ENCODE data around the gene DPEP1.
"Not testable (repeated sequence)": the region's sequence is repeated elsewhere in the genome, so short reads cannot be mapped to it uniquely, and the experiment has no call there.

Gene DPEP1

GRCh38 chr16:89577055-89577759 is 36.2 kb upstream of the DPEP1 start:
- DNase-seq, result no peak

DNA sequence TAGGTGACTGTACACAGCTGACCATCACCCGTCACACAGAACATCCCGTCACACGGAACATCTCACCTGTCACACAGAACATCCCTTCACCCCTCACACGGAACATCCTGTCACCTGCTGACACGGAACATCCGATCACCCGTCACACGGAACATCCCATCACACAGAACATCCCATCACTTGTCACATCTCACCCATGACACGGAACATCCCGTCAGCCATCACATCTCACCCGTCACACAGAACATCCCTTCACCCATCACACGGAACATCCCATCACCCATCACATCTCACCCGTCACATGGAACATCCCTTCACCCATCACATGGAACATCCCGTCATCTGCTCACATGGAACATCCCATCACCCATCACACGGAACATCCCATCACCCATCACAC is 34.1 kb upstream of the DPEP1 start:
- no peak for DNase-seq

DNA sequence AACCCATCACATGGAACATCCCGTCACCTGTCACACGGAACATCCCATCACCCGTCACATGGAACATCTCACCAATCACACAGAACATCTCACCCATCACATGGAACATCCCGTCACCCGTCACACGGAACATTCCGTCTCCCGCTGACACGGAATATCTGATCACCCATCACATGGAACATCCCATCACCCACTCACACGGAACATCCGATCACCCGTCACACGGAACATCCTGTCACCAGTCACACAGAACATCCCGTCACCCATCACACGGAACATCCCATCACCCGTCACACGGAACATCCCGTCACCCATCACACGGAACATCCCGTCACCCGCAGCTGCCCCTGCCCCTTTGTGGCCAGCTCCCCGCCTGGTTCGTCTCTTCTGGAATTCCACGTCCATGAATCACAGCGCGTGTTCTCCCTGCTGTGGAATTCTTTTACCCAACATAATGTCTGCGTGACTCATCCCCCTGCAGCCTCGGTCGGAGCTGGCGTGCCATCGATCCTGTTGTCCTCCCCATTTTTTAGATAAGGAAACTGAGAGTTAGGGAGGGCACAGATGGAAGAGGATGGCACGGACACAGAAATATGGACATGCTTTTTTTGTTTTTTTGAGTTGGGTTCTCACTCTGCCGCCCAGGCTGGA is 32.3 kb upstream of the DPEP1 start:
- DNase-seq, result no peak

DNA sequence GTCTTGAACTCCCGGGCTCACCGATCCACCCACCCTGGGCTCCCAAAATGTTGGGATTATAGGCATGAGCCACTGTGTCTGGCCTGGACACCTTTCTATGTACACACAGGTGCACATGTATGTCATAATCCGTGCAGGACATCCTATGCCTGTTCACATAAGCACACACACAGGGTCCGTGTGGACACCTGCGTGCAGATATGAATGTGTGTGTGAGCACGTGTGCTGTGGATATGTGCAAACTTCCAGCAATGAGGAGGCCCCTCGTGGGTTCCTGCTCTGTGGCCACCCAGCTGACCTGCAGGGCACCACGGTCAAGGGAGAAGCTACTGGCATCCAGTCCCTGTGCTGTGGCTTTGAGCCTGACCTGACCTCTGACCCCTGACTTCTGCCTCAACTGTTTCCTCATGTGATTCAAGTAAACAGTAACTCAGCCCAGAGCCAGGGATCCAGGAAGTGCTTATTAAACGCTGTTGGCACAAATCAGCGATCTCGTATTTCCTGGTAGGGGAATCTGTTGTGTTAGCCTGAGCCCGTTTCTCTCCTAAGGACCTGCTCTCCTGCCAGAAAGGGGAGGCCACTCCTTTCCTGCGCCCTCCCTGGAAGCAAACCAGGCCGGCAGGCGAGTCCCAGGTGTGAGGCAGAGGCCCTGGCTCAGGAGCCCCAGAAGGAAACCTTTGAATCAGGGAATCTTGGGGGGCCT is 31.4 kb upstream of the DPEP1 start:
- DNase-seq, result no peak

- DNase-seq, result no peak
Measured at GRCh38 chr16:89582614-89583196, 30.7 kb upstream of the DPEP1 start.

DNA sequence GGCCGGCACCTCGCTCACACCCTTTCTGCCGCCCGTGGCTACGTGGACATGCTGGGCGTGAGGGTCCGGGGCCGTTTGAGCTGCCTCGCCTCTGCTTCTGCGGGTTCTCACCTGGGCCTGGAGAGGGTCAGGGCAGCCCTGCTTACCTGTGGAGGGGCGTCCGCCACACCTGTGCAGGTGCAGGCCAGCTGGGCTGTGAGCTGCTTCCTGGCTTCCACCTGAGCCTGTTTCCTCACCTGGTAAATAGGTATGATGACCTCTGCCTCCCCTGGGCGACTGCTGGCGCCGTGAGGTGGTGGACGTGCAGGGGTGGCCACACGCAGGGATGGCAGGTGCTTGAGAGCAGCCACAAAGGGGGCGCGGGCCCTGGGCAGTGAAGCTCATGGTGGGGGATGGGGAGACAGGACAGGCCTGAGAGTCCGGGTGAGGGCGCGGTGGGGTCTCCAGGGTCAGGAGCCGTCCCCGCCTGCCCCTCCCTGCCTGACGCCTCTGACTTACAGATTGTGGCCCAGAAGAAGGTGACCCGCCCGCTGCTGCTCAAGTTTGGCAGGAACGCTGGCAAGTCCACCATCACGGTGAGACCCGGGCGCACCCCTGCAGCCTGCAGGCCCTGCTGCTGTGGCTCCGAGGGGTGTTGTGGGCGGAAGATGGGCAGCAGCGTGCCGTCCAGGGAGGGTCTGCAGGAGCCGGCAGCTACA is 30.1 kb upstream of the DPEP1 start:
- no peak for DNase-seq

DNA sequence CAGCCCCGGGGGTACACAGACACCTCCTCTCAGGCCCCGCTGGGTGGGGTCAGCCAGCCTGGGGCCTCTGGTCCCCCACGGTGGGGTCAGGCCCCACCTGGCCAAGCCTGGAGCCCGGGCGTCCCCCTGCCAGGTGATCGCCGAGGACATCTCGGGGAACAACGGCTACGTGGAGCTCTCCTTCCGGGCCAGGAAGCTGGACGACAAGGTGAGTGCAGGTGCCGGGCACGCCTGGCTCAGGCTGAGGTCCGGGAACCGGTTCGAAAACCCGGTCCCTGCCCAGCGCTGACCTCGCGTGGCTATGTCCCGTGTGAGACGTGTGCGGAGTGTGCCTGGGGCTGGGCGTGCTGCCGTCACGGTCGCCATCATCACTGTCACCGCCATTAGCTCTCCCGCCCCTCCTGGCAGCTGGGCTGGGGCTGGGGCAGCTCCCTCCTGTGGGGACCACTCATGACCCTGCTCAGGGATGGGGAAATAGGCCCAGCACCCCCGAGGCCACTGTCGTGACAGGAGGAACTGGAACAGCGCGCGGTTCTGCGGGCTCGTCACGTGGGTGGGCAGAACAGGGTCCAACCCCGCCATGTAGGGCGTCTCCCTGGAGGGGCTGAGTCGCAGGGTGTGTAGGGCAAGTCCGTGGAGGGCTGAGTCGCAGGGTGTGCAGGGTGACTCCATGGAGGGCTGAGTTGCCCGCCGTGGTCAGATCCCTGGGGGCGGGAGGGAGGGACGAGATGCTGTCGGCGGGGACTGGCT is 29.4 kb upstream of the DPEP1 start:
- DNase-seq, result no peak

DNA sequence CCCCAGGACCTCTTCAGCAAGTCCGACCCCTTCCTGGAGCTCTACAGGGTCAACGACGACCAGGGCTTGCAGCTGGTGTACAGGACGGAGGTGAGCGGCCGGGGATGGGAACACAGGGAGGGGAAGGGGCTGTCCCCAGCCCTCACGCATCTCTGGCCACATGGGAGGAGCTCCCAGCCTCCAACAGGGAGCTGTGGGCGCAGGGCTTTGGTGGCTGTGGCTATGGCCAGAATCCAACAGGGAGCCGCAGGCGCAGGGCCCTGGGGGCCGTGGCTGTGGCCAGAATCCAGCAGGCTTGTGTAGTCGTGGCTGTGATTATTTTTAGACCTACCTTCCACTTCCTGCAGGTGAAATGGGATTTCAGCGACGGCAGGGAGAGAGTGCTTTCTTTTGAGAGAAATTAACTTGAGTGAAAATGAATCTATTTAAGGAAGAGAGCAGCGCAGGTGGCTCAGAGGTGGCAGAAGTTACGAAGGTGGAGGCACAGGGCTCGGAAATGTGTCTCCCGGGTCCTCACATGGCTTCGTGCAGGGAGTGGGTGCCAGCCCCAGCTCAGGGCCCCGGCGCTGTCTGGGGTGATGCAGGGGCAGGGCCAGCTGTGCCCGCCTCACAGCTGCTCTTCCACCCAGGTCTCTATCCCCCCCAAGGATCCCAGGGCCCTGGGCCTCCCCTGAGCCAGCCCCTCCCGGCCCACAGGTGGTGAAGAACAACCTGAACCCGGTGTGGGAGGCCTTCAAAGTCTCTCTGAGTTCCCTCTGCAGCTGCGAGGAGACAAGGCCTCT is 28.5 kb upstream of the DPEP1 start:
- DNase-seq, result no peak

DNA sequence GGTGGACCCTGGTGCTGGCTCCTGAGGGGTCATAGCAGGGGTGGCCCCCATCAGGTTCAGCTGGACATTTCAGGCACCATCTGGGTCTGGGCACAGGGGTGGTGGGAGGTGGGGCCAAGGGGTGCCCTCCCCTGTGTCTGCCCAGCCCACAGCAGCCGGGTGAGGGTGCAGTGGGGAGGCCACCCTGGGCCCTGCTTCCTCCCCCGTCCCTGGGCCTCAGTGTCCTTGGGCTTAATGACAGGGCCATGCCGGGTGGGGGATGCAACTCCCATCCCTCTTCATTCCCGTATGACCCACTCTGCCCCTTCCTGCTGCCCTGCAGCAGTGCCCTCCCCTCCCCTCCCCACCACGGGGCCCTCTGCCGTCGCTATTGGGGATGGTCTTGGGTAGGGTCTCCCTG is 27.2 kb upstream of the DPEP1 start:
- no peak for DNase-seq

- no peak for DNase-seq
Measured at GRCh38 chr16:89586853-89587252, 26.6 kb upstream of the DPEP1 start.

- DNase-seq, result not testable (repeated sequence)
Measured at GRCh38 chr16:89587676-89588075, 25.8 kb upstream of the DPEP1 start.

GRCh38 chr16:89588413-89589109 is 24.9 kb upstream of the DPEP1 start:
- DNase-seq, result no peak

DNA sequence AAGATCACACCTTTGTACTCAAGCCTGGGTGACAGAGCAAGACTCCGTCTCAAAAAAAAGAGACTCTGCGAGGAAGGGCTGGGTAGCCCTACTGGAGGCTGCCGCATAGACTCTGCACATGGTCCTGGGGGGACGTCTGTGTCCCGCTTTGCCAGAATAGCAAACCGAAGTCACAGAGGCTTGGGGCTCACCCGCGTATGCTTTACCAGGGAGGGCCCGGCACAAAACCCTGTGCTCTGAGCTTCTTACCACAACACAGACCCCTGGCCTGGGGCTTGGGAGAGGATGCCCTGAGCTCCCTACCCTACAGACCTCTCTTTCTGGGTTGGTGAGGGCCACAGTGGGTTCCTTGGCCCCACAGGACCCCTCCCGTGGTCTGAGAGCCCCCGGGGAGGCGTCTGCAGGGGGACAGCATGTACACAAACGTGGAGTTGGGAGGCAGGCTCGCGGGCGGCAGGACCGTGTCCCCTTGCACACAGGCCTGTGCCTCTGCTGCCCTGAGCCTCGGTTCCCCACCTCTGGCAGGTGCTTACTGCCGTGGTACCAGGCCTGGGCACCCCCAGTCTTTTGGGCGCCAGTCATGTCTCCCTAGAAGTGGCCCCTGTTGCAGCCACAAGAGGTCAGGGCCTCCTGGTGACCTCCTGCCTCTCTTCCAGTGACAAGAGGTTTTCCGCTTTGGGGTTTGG is 24.1 kb upstream of the DPEP1 start:
- no peak for DNase-seq

- no peak for DNase-seq
Measured at GRCh38 chr16:89593841-89594240, 19.6 kb upstream of the DPEP1 start.

DNA sequence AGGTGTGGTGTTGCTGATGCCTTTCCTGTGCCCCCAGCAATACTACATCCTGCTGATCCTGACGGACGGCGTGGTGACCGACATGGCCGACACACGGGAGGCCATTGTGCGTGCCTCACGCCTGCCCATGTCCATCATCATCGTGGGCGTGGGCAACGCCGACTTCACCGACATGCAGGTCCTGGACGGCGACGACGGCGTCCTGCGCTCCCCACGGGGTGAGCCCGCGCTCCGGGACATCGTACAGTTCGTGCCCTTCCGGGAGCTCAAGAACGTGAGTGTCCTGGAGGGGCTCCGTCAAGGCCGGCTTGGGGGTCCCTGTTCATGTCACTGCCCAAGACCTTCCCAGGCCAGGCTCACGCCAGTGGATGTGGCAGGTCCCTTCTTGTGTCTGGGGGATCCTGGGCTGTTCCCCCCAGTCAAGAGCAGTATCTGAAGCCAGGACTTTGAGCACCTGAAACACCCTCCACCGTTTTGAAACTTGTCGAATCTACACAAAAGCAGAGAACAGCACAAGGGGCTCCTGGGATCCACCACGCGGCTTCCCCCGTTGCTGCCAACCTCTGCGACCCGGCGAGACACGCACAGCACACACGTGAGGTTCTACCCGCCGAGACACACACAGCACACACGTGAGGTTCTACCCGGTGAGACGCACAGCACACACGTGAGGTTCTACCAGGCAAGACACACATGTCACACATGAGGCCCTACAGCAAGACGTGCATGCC is 17.9 kb upstream of the DPEP1 start:
- DNase-seq, result no peak

DNA sequence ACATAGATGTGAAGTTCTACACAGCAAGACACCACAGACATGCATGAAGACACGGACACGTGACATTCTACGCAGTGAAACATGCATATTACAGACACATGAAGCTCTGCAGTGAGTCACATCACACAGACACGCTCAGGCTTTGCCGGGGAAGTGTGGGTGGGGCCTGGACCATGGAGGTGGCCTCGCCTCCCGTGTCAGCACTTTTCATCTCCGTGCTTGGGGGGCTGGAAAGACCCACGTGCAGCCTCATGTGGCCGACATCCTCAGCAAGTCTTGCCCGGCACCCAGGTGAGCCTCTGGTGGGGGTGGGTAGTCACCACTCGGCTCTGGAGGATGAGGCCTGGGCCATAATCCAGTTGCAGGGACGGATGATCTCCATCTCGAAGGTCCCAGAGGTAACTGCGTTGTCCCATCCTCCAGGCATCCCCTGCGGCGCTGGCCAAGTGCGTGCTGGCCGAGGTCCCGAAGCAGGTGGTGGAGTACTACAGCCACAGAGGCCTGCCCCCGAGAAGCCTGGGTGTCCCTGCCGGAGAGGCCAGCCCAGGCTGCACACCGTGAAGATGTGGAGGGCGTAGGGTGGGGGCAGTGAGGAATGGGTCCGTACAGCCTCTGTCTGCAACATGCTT is 17.3 kb upstream of the DPEP1 start:
- no peak for DNase-seq

DNA sequence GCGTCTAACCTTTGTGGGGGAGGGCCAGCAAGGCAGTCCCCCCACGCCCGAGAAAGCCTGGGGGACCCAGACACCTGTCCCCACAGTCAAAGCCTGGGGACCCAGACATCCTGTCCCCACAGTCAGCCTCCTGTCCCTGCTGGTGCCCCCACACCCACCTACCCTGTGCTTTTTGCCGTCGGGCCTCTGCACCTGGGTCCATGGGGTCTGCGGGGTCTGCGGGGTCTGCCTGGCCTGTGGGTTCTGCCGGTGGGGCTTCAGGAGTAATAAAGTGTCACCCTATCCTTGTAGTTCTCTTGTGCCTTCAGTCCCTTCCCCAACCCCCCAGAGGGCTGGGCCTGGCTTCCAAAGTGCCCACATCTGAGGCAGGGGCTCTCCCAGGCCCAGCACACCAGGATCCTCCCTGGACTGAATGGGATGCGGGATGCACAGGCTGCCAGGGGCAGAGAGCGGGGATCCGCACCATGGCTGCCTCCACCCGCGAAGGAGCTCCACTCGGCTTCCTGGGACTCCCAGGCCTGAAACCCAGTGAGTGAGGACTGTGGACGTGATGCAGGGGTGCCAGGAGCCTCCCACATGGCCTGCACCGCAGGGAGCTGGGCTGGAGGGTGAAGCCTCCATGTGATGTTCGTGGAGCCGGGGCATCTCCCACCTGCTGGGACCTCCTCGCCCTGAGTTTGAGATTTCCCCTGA is 16.3 kb upstream of the DPEP1 start:
- DNase-seq, result no peak

DNA sequence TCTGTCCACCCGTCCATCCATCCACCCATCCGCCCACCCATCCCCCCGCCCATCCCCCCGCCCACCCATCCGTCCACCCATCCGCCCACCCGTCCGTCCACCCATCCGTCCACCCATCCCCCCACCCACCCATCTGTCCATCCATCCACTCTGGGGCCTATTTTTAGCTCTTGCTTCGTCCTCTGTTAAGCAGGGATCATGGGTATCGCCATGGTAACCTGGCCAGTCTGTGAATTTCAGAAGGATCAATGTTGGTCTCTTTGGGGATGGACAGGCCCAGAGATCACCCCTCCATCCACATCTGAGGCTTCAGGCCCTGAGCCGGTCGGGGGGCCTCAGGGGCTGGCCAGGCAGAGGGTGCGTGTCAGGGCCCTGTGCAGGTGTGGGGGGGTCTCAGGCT is 15.2 kb upstream of the DPEP1 start:
- DNase-seq, result no peak

All from activated CD4-positive, alpha-beta T cell treated with anti-CD3 and anti-CD28 coated beads, Interleukin-2, amount 50 U/mL, for 48 hours (primary cell).